Measurements from ENCODE around the gene SHISA2.

SHISA2 gene

GRCh38 chr13:26047040-26047439, 4.8 kb downstream of the SHISA2 start:
- no peak for DNase-seq

GRCh38 chr13:26046639-26047038, 5.2 kb downstream of the SHISA2 start:
- DNase-seq, result no peak

- no peak for DNase-seq
Observed at GRCh38 chr13:26045142-26045541, 6.7 kb downstream of the SHISA2 start.

- no peak for DNase-seq
Observed at GRCh38 chr13:26042785-26043184, 9.0 kb downstream of the SHISA2 start.

GRCh38 chr13:26041444-26041843, 10.4 kb downstream of the SHISA2 start:
- DNase-seq, result no peak

GRCh38 chr13:26038931-26039475, 12.8 kb downstream of the SHISA2 start:
- DNase-seq, result no peak

GRCh38 chr13:26037302-26037701, 14.5 kb downstream of the SHISA2 start:
- DNase-seq, result no peak

- DNase-seq, result no peak
Observed at GRCh38 chr13:26036383-26036782, 15.4 kb downstream of the SHISA2 start.

GRCh38 chr13:26034018-26034417, 17.8 kb downstream of the SHISA2 start:
- no peak for DNase-seq

GRCh38 chr13:26030331-26030730, 21.5 kb downstream of the SHISA2 start:
- DNase-seq, result no peak

GRCh38 chr13:26029581-26030136, 22.2 kb downstream of the SHISA2 start:
- DNase-seq, result no peak

- no peak for DNase-seq
Observed at GRCh38 chr13:26026211-26026610, 25.6 kb downstream of the SHISA2 start.

- DNase-seq, result no peak
Observed at GRCh38 chr13:26025771-26026170, 26.0 kb downstream of the SHISA2 start.

GRCh38 chr13:26025196-26025595, 26.6 kb downstream of the SHISA2 start:
- DNase-seq, result no peak

GRCh38 chr13:26024558-26024957, 27.3 kb downstream of the SHISA2 start:
- DNase-seq, result no peak

- DNase-seq, result no peak
Observed at GRCh38 chr13:26022538-26023292, 29.1 kb downstream of the SHISA2 start.

- DNase-seq, result no peak
Observed at GRCh38 chr13:26021956-26022355, 29.9 kb downstream of the SHISA2 start.

GRCh38 chr13:26021516-26021915, 30.3 kb downstream of the SHISA2 start:
- DNase-seq, result no peak

GRCh38 chr13:26020891-26021290, 30.9 kb downstream of the SHISA2 start:
- no peak for DNase-seq

- DNase-seq, result no peak
Observed at GRCh38 chr13:26019881-26020870, 31.6 kb downstream of the SHISA2 start.

- DNase-seq, result no peak
Observed at GRCh38 chr13:26019251-26019650, 32.6 kb downstream of the SHISA2 start.

GRCh38 chr13:26017932-26018665, 33.7 kb downstream of the SHISA2 start:
- no peak for DNase-seq

Measured in NCI-H1105 treated with DMSO at 0.1 percent for 48 hours (cell line).